Measurements from ENCODE around the gene RNU4-1.
"Not testable (repeated sequence)": the region's sequence is repeated elsewhere in the genome, so short reads cannot be mapped to it uniquely, and the experiment has no call there.

The RNU4-1 gene

DNA sequence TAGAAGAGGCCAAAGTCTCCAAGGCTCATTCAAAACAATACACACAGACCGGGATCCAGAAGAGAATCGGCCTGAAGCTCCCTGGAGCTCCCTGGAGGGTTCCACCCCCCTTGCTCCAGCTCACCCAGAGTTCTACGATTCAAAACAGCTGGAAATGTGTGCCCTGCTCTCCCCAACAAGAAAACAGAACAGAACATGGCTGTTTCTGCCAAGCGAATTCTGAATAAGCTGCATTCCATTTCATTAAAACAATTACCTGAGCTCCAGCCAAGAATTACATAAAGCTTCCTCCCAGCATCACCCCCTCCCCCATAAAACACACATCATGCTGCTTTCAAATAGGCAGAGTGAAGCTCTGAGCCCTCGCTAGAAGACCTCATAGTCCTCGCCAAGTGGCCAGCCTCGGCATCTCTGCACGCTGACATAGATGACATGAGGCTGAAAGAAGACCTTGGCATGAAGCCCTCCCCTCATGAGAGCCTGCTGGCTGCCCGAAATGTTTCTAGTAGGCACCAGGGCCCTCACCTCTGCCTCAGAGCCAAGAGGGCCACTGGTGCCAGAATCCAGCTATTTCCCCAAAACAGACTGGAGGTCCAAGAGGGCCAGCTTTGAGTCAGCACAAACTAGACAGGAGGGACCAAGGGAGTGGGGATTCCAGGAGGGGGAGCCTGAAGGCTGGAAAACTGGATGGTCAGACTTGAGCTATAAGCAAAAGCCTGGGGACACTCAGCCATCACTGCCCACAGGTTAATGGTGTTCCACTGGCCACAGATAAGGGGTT, 35.8 kb downstream of the RNU4-1 start:
- no peak for DNase-seq

- no peak for DNase-seq
Observed at GRCh38 chr12:120254809-120255208, 38.2 kb downstream of the RNU4-1 start.

- DNase-seq, result not testable (repeated sequence)
Observed at GRCh38 chr12:120253313-120253712, 39.7 kb downstream of the RNU4-1 start.

DNA sequence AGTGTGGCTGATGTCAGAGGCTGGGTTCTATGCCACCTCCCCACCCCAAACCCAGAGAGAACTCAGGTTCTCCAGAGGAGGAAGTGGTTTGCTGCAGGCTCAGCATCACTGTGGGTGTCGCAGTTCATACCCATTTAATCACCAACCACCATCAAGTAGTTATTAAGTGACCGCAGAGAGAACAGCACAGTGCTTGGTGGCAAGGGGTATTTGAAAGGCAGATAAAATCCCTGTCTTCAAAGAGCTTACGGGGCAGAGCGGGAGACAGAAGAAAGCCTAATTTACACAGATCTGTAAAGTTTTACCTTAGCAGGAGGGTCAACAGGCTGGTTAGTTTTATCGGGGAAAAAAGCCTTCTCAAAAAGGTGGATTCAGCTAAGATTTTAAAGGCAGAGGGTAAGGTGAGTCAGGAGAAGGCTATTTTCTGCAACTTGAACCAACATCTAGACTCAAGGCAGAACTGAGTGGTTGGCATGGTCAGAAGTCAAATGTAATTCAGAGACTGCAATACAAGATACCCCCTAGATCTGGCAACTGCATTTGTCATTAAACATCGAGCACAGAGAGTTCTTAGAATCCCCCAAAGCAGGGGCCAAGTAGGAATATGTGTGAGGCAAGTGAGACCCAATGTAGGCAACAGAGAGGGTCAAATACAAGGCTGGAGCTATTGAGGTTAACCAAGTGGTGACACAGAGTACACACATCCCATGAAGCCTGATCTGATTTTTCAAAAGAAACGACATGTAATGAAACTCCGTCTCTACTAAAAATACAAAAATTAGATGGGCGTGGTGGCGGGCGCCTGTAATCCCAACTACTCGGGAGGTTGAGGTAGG, 40.7 kb downstream of the RNU4-1 start:
- no peak for DNase-seq

- not testable (repeated sequence) for DNase-seq
Observed at GRCh38 chr12:120251364-120252070, 41.5 kb downstream of the RNU4-1 start.

DNA sequence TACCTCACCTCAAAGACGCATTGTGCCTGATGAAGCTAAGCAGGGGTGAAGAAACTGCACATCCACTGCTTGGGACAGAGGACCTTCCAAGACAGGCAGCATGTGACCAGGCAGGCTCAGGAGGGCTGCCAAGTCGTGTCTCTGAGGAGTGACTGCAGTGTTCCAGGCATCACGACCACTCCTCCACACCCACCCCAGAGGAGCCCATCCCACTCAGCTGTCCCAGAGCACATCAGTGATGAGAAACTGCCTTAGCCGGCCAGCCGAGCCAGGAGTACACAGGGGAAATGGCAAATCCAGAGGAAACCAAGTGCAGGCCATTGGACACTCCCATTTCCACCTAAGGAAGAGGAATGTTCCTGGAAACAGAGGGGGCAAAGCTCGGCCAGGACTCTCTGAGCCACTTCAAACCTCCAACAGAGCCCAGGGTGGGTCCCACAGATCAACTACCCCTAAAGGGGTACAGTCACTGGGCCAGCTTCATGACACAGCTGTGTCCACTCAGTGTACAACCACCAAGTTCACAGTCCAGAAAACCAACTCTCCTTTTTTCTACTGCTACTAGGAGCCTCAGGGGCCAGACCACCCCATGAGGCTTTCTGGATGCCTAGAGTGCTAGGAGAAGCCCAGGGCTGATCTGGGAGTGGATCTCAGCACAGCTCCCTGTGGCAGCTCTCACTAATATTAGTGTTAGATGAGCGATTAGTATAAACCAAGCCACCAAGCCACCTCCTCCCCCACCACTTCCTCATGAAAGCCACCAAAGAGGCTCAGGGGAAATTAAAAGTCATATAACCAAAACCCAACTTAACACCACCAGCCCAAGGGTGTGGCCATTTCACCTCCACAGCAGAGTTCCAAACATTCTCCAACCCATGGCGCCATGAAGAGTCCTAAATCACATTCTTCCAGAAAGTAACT, 42.9 kb downstream of the RNU4-1 start:
- DNase-seq, result no peak

DNA sequence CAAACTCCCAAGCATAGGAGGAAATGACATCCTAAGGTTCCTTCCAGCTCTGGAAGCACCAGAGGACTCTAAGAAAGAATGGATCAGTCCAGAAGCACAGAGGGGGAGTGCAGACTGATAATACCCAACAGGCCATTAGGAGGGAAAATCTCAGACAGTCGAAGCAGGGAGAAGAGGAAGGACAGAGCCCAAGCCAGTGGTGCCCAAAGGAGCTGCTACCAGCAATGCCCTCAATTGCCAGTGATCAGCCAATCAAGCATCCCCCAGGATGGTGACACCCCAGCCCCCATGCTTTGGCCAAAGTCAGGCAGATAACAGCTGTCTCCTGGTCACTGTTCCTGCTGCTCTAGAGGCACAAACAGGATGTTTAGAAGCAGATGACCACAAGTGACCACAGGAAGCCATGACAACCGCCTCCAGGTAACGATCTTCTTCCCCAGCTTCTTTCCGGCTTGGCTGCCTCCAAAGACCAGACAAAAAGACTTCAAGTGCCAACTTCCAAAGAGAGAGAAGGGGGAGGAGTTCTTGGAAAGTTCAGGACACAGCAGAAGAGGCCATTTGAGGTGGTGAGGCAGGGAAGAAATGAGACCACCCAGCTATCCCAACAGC, 43.7 kb downstream of the RNU4-1 start:
- DNase-seq, result no peak

- no peak for DNase-seq
Observed at GRCh38 chr12:120247621-120248030, 45.4 kb downstream of the RNU4-1 start.

- DNase-seq, result no peak
Observed at GRCh38 chr12:120247183-120247582, 45.9 kb downstream of the RNU4-1 start.

GRCh38 chr12:120246705-120247104, 46.3 kb downstream of the RNU4-1 start:
- DNase-seq, result not testable (repeated sequence)

All from NCI-H187 (cell line).